Hematopoietic multipotent progenitor cell treated with erythropoietin and hydrocortisone succinate and interleukin-3 and kit ligand, for 17 days (in vitro differentiated cells): Measurements from ENCODE around the gene ZNF14.
"Not testable (repeated sequence)": the region's sequence is repeated elsewhere in the genome, so short reads cannot be mapped to it uniquely, and the experiment has no call there.

Experiments used
- DNase-seq: peaks from one replicate; pipeline ENCODE4 v3.0.0-alpha.2; 2015; ENCODE audit warnings: low spot score

Gene ZNF14

GRCh38 chr19:19746286-19747213 is 13.6 kb upstream of the ZNF14 start:
- no peak for DNase-seq

DNA sequence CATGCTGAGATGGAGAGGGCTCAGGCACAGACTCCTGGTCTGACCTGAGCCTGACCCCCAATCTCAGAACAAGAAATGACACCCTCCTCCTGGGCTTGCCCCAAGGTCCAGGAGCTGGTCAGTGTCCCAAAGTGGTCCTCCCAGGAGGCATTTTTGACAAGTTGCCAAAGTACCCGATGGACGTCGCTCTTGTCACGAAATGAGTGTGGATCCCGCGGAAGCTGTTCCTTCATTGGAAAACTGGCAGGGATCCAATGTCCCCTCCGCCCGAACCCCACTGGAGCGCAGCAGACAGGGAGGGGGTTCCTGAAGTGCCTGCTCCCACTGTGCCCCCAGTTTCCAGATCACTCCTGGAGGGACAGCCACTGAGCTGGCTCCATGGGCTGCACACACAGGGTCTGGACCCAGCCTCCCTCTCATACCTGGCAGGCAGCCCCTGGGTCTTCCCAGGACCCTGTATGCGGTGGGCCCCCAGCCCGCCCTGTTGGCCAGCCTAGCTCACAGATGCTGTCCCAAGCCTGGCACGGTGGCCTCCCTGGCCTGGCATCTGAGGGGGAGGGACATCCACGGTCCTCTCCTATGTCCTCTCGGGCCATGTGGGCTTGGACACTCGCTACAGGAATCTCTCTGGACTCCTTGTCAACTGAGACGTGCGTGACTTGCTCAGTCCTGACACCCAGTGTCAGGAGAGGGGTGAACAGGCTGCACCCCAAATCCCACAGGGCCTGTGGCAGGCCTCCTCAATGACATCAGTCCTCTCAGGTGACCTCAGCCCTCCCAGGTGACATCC is 12.8 kb upstream of the ZNF14 start:
- DNase-seq: no peak

GRCh38 chr19:19744641-19745040 is 11.7 kb upstream of the ZNF14 start:
- DNase-seq: no peak

DNA sequence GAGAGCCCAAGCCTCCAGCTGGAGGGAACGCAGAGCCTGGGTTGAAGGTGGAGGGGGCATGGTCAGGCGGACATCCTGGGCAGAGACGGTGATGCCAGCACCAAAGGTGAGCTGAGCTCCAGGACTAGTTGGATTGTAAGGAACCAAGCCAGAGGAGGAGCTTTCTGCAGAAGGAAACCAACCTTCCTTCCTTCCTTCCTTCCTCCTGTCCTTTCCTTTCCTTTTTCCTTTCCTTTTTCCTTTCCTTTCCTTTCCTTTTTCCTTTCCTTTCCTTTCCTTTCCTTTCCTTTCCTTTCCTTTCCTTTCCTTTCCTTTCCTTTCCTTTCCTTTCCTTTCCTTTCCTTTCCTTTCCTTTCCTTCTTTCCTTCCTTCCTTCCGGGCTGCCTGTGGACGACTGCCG is 11.0 kb upstream of the ZNF14 start:
- DNase-seq: not testable (repeated sequence)

DNA sequence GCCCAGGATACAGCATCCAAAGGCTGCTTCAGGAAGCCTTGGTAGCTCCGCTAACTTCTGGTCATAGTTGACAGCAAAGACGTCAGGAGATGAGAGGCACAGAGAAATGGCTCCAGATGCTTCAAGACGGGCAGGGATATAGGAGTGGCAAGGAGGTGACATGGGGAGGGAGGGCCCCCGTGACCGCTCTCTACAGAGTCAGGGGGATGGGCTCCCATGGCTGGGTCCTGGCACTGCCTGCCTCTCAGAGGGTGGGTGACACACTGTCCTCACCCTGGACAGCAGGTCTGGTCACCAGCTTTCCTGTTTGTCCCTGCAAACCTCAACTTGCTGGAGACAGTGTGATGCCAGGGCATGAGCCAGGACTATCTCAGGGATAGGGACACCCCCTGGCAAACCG is 10.3 kb upstream of the ZNF14 start:
- DNase-seq: no peak

GRCh38 chr19:19742773-19743172 is 9.9 kb upstream of the ZNF14 start:
- no peak for DNase-seq

GRCh38 chr19:19741184-19741583 is 8.3 kb upstream of the ZNF14 start:
- no peak for DNase-seq

GRCh38 chr19:19740755-19741154 is 7.8 kb upstream of the ZNF14 start:
- DNase-seq: no peak

DNA sequence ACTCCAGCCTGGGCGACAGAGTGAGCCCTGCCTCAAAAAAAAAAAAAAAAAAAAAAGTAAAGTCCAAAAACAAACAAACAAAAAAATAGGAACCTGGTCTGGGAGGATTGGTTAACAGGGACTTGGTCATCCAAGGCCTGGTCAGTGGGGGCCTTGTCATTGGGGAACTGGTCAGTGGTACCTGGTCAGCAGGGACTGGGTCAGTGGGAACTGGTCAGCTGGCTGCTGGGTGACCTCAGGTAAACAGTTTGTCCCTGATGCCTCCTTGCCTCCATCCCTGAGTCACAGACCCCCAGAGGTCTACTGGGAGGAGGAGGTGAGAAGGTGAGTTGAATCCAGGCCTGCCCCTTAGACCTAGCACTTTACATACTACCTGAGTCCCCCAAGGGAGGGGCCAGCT is 5.7 kb upstream of the ZNF14 start:
- no peak for DNase-seq

- DNase-seq: no peak
Observed at GRCh38 chr19:19737559-19738332, 4.8 kb upstream of the ZNF14 start.

- no peak for DNase-seq
Observed at GRCh38 chr19:19721896-19722295, 11.0 kb downstream of the ZNF14 start.

DNA sequence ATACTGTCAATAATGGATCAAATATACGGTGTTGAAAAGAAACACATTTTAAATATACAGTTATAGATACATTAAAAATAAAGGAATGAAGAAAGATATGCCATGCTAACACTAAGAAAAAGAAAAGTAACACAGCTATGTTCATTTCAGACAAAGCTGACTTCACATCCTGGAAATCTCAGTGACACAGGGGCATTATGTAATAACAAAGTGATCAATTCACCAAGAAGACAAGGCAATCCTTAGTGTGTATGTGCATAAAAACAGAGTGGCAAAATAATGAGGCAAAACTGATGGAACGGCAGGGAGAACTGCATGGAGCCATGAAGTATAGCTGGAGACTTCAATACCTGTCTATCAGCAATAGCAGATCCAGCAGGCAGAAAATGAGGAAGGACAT is 13.1 kb downstream of the ZNF14 start:
- no peak for DNase-seq

GRCh38 chr19:19711934-19712828 is 20.7 kb downstream of the ZNF14 start:
- DNase-seq: no peak

- DNase-seq: no peak
Observed at GRCh38 chr19:19711306-19711933, 21.5 kb downstream of the ZNF14 start.

DNA sequence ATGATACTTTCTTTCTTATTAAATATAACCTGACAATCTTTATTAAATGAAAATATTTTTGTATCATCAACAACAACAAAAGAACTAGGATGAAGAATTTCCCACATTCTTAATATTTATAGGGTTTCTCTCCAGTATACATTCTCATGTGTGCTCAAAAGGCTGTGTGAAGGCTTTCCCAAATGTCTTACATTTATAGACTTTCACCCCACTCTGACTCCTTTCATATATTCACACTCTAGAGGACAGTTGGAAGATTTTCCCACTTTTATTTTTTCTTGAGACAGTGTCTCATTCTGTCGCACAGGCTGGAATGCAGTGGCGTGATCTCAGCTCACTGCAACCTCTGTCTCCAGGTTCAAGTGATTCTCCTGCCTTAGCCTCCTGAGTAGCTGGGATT is 22.4 kb downstream of the ZNF14 start:
- DNase-seq: no peak

GRCh38 chr19:19704836-19705235 is 28.1 kb downstream of the ZNF14 start:
- no peak for DNase-seq

DNA sequence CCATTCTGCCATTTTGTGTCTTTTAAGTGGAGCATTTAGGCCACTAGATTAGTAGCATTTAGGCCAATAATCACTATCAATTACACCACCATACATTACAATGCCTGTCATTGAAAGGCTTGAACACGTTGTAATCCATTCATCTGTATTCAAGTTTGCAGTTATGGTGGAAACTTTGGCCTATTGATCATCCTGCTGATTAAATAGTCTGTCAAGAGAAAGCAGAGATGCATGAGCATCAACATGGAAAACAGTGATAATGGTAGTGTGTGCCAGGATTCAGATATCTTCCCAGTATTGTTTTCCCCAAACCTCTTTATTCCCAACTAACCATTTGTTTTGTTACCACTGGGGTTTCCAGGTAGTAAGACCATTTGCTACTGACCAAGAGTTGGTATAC is 32.4 kb downstream of the ZNF14 start:
- not testable (repeated sequence) for DNase-seq

DNA sequence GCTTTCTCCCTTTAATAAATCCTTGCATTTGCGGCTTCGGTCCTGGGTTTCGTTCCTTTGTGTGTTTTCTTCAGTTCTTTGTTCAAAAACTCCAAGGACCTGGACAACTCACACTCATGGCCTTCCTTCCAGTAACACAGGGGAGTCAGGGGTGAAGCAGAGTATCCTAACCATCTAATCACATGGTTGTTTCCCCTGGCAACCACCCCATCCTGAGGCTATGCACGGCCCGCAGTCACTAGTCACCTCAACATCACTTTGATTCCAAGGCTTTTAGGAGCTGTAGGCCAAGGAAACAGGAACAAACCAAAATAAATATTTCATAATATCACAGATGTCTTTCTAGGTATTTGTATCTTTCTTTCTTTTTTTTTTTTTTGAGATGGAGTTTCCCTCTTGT is 35.3 kb downstream of the ZNF14 start:
- DNase-seq: no peak

DNA sequence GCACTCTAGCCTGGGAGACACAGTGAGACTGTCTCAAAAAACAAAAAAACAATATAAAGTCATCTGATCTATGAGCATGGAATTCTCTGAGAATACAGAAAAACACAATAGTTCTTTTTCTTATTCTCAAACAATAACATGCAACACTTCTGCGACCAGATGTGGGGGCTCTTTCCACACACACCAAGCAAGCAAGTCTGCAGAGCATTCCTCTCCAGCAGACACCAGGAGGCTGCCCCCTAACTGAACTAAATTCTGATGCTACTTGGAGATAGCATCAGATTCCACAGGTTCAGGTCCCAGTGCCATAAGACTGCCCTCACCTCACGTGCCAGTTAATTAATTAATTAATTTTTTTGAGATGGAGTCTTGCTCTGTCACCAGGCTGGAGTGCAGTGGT is 36.5 kb downstream of the ZNF14 start:
- DNase-seq: no peak

GRCh38 chr19:19691683-19692082 is 41.2 kb downstream of the ZNF14 start:
- no peak for DNase-seq

- not testable (repeated sequence) for DNase-seq
Observed at GRCh38 chr19:19689023-19689422, 43.9 kb downstream of the ZNF14 start.
